Activated T-helper 1 cell treated with anti-CD3 and anti-CD28 coated beads, Interleukin-12 subunit alpha, Interleukin-12 subunit beta, Interleukin-2, Interleukin-4 antibody, amounts not matched to agents 30 ng/mL and 10 ng/mL and 1 ng/mL, durations not matched to agents 14 hours and 24 hours and 36 hours (primary cell): ENCODE data around the gene S100A14. TPM values are rescaled to one million over a fixed set of nuclear protein-coding genes. Genes with fewer than 3 reads are reported as not detected.
A peak's percentile ranks its signal among the peaks of the same experiment; 100 is the strongest.
"Not testable (repeated sequence)": the region's sequence is repeated elsewhere in the genome, so short reads cannot be mapped to it uniquely, and the experiment has no call there.

Source experiments
- DNase-seq: peaks from one replicate; pipeline ENCODE4 v3.0.0; 2021; ENCODE audit warnings: low spot score
- H3K27ac Mint-ChIP-seq: one replicate; pipeline ENCODE4 v1.8.0; 2021; ENCODE audit warnings: mild to moderate bottlenecking, mixed read lengths
- H3K27me3 Mint-ChIP-seq: one replicate; pipeline ENCODE4 v1.8.0; 2022; ENCODE audit warnings: mild to moderate bottlenecking, moderate library complexity, mixed read lengths; ENCODE audit not compliant: insufficient read depth
- H3K36me3 Mint-ChIP-seq: one replicate; pipeline ENCODE4 v1.8.0; 2021; ENCODE audit warnings: low read depth, mixed read lengths
- H3K4me1 Mint-ChIP-seq: one replicate; pipeline ENCODE4 v1.8.0; 2021; ENCODE audit warnings: low read depth, mixed read lengths
- H3K4me3 Mint-ChIP-seq: one replicate; pipeline ENCODE4 v1.8.0; 2021; ENCODE audit warnings: mild to moderate bottlenecking, moderate library complexity, mixed read lengths
- H3K9me3 Mint-ChIP-seq: one replicate; pipeline ENCODE4 v1.8.0; 2021; ENCODE audit warnings: mixed read lengths
- intact Hi-C: fragments of 100-400 bp; cut with micrococcal nuclease; formaldehyde crosslinking; loops from one replicate; pipeline ENCODE4 v1.15.1; 2024
- total RNA-seq: library from RNA; stranded (reverse); gene quantifications from 2 replicates; pipeline ENCODE4 v1.2.3, GENCODE V29; 2022

S100A14 gene
- total RNA-seq, 1 donor from 2014 or later, result 0.16 TPM

- H3K4me1 Mint-ChIP-seq, result no peaks in the 10 kb centered on the region
- DNase-seq, result no peak
- no peak overlapping the region for H3K27ac Mint-ChIP-seq
- H3K4me3 Mint-ChIP-seq, result no peak overlapping the region
- H3K27me3 Mint-ChIP-seq, result peaks cover 2% of the 10 kb centered on the region
- no peaks in the 10 kb centered on the region for H3K36me3 Mint-ChIP-seq
- H3K9me3 Mint-ChIP-seq, result no peaks in the 10 kb centered on the region
- intact Hi-C loops, result no loop called here
Measured at GRCh38 chr1:153609585-153609907, 6.6 kb downstream of the S100A14 start.

GRCh38 chr1:153608742-153609584 lies 7.2 kb downstream of the S100A14 start:
- intact Hi-C loops, result no loop called here
- Mint-ChIP-seq H3K27ac (no peak overlapping the region), H3K36me3 (no peaks in the 10 kb centered on the region), H3K4me1 (no peaks in the 10 kb centered on the region), H3K4me3 (no peak overlapping the region), H3K9me3 (no peaks in the 10 kb centered on the region), H3K27me3 (peaks cover 2% of the 10 kb centered on the region)
- no peak for DNase-seq

- intact Hi-C loops, result no loop called here
- Mint-ChIP-seq H3K9me3 (no peaks in the 10 kb centered on the region), H3K4me1 (no peaks in the 10 kb centered on the region), H3K27me3 (peaks cover 2% of the 10 kb centered on the region), H3K4me3 (no peak overlapping the region), H3K27ac (no peak overlapping the region), H3K36me3 (no peaks in the 10 kb centered on the region)
- no peak for DNase-seq
Measured at GRCh38 chr1:153608089-153608682, 7.9 kb downstream of the S100A14 start.

GRCh38 chr1:153607381-153607780 lies 8.7 kb downstream of the S100A14 start:
- intact Hi-C loops, result no loop called here
- DNase-seq, result no peak
- H3K9me3 Mint-ChIP-seq, result no peaks in the 10 kb centered on the region
- H3K27ac Mint-ChIP-seq, result no peak overlapping the region
- H3K27me3 Mint-ChIP-seq, result peaks cover 2% of the 10 kb centered on the region
- peaks cover 2% of the 10 kb centered on the region for H3K4me1 Mint-ChIP-seq
- H3K4me3 Mint-ChIP-seq, result no peak overlapping the region
- no peaks in the 10 kb centered on the region for H3K36me3 Mint-ChIP-seq

GRCh38 chr1:153606194-153606593 lies 9.9 kb downstream of the S100A14 start:
- intact Hi-C loops, result no loop called here
- no peak overlapping the region for H3K4me3 Mint-ChIP-seq
- H3K9me3 Mint-ChIP-seq, result no peaks in the 10 kb centered on the region
- peaks cover under 1% of the 10 kb centered on the region for H3K27me3 Mint-ChIP-seq
- peaks cover 8% of the 10 kb centered on the region for H3K4me1 Mint-ChIP-seq
- no peak for DNase-seq
- no peaks in the 10 kb centered on the region for H3K36me3 Mint-ChIP-seq
- H3K27ac Mint-ChIP-seq, result no peak overlapping the region

- no peaks in the 10 kb centered on the region for H3K9me3 Mint-ChIP-seq
- peaks cover 13% of the 10 kb centered on the region for H3K4me1 Mint-ChIP-seq
- intact Hi-C loops, result no loop called here
- H3K4me3 Mint-ChIP-seq, result no peak overlapping the region
- no peak for DNase-seq
- H3K36me3 Mint-ChIP-seq, result no peaks in the 10 kb centered on the region
- no peaks in the 10 kb centered on the region for H3K27me3 Mint-ChIP-seq
- H3K27ac Mint-ChIP-seq, result no peak overlapping the region
Measured at GRCh38 chr1:153602749-153603148, 13.4 kb downstream of the S100A14 start.

- H3K4me3 Mint-ChIP-seq, result no peak overlapping the region
- intact Hi-C loops, result no loop called here
- H3K9me3 Mint-ChIP-seq, result no peaks in the 10 kb centered on the region
- no peak for DNase-seq
- no peaks in the 10 kb centered on the region for H3K36me3 Mint-ChIP-seq
- H3K4me1 Mint-ChIP-seq, result peaks cover 13% of the 10 kb centered on the region
- H3K27ac Mint-ChIP-seq, result no peak overlapping the region
- no peaks in the 10 kb centered on the region for H3K27me3 Mint-ChIP-seq
Measured at GRCh38 chr1:153599847-153600246, 16.3 kb downstream of the S100A14 start.

GRCh38 chr1:153598309-153599172 lies 17.6 kb downstream of the S100A14 start:
- Mint-ChIP-seq H3K4me1 (peaks cover 13% of the 10 kb centered on the region), H3K9me3 (no peaks in the 10 kb centered on the region), H3K36me3 (no peaks in the 10 kb centered on the region), H3K27ac (peak overlapping the region; percentile 37), H3K27me3 (peaks cover 2% of the 10 kb centered on the region), H3K4me3 (no peak overlapping the region)
- intact Hi-C loops, result no loop called here
- no peak for DNase-seq

GRCh38 chr1:153597206-153597605 lies 18.9 kb downstream of the S100A14 start:
- Mint-ChIP-seq H3K4me1 (peaks cover 9% of the 10 kb centered on the region), H3K4me3 (no peak overlapping the region), H3K27me3 (peaks cover 2% of the 10 kb centered on the region), H3K36me3 (no peaks in the 10 kb centered on the region), H3K9me3 (no peaks in the 10 kb centered on the region), H3K27ac (no peak overlapping the region)
- intact Hi-C loops, result loop anchor here (1.0 kb wide), 1 partner anchor 24 kb away; no protein-coding TSS in a partner anchor
- no peak for DNase-seq

- Mint-ChIP-seq H3K4me3 (no peak overlapping the region), H3K27ac (no peak overlapping the region), H3K4me1 (no peaks in the 10 kb centered on the region), H3K36me3 (no peaks in the 10 kb centered on the region), H3K27me3 (peaks cover 3% of the 10 kb centered on the region), H3K9me3 (no peaks in the 10 kb centered on the region)
- DNase-seq, result no peak
- intact Hi-C loops, result no loop called here
Measured at GRCh38 chr1:153592748-153593147, 23.4 kb downstream of the S100A14 start.

GRCh38 chr1:153588482-153588881 lies 27.6 kb downstream of the S100A14 start:
- no peak for DNase-seq
- Mint-ChIP-seq H3K4me1 (no peaks in the 10 kb centered on the region), H3K9me3 (no peaks in the 10 kb centered on the region), H3K27ac (no peak overlapping the region), H3K27me3 (peaks cover 12% of the 10 kb centered on the region), H3K36me3 (no peaks in the 10 kb centered on the region), H3K4me3 (no peak overlapping the region)
- intact Hi-C loops, result no loop called here

GRCh38 chr1:153588033-153588432 lies 28.1 kb downstream of the S100A14 start:
- H3K27ac Mint-ChIP-seq, H3K4me1 Mint-ChIP-seq, intact Hi-C loops, H3K9me3 Mint-ChIP-seq, DNase-seq, H3K4me3 Mint-ChIP-seq, H3K36me3 Mint-ChIP-seq: not testable (repeated sequence)
- peaks cover 12% of the 10 kb centered on the region for H3K27me3 Mint-ChIP-seq

GRCh38 chr1:153587314-153587713 lies 28.8 kb downstream of the S100A14 start:
- no peaks in the 10 kb centered on the region for H3K9me3 Mint-ChIP-seq
- no peak overlapping the region for H3K4me3 Mint-ChIP-seq
- intact Hi-C loops, result no loop called here
- H3K36me3 Mint-ChIP-seq, result no peaks in the 10 kb centered on the region
- peaks cover 12% of the 10 kb centered on the region for H3K27me3 Mint-ChIP-seq
- no peak overlapping the region for H3K27ac Mint-ChIP-seq
- no peaks in the 10 kb centered on the region for H3K4me1 Mint-ChIP-seq
- DNase-seq, result no peak
